ENCODE data around the gene PLA2G2F. TPM values are rescaled to one million over a fixed set of nuclear protein-coding genes. Genes with fewer than 3 reads are reported as not detected.

The PLA2G2F gene
- total RNA-seq, 1 experiment from 2014 or later = not detected

GRCh38 chr1:20190256-20191160 lies 51.4 kb downstream of the PLA2G2F start:
- Mint-ChIP-seq H3K4me3 (no peak overlapping the region), H3K27me3 (ENCODE audit: low read depth) (peaks cover 29% of the 10 kb centered on the region), H3K4me1 (peaks cover 29% of the 10 kb centered on the region), H3K27ac (no peak overlapping the region), H3K36me3 (no peaks in the 10 kb centered on the region), H3K9me3 (no peaks in the 10 kb centered on the region)
- TF ChIP-seq, protein P1, sequence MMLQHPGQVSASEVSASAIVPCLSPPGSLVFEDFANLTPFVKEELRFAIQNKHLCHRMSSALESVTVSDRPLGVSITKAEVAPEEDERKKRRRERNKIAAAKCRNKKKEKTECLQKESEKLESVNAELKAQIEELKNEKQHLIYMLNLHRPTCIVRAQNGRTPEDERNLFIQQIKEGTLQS (CRISPR knock-in tag; conservative IDR thresholded peaks at IDR 0.05) = no peak
- TF ChIP-seq, protein P2, sequence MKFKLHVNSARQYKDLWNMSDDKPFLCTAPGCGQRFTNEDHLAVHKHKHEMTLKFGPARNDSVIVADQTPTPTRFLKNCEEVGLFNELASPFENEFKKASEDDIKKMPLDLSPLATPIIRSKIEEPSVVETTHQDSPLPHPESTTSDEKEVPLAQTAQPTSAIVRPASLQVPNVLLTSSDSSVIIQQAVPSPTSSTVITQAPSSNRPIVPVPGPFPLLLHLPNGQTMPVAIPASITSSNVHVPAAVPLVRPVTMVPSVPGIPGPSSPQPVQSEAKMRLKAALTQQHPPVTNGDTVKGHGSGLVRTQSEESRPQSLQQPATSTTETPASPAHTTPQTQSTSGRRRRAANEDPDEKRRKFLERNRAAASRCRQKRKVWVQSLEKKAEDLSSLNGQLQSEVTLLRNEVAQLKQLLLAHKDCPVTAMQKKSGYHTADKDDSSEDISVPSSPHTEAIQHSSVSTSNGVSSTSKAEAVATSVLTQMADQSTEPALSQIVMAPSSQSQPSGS (CRISPR knock-in tag; IDR thresholded peaks at IDR 0.05; ENCODE audit: borderline replicate concordance, low read depth) = no peak
- TF ChIP-seq, protein P3, sequence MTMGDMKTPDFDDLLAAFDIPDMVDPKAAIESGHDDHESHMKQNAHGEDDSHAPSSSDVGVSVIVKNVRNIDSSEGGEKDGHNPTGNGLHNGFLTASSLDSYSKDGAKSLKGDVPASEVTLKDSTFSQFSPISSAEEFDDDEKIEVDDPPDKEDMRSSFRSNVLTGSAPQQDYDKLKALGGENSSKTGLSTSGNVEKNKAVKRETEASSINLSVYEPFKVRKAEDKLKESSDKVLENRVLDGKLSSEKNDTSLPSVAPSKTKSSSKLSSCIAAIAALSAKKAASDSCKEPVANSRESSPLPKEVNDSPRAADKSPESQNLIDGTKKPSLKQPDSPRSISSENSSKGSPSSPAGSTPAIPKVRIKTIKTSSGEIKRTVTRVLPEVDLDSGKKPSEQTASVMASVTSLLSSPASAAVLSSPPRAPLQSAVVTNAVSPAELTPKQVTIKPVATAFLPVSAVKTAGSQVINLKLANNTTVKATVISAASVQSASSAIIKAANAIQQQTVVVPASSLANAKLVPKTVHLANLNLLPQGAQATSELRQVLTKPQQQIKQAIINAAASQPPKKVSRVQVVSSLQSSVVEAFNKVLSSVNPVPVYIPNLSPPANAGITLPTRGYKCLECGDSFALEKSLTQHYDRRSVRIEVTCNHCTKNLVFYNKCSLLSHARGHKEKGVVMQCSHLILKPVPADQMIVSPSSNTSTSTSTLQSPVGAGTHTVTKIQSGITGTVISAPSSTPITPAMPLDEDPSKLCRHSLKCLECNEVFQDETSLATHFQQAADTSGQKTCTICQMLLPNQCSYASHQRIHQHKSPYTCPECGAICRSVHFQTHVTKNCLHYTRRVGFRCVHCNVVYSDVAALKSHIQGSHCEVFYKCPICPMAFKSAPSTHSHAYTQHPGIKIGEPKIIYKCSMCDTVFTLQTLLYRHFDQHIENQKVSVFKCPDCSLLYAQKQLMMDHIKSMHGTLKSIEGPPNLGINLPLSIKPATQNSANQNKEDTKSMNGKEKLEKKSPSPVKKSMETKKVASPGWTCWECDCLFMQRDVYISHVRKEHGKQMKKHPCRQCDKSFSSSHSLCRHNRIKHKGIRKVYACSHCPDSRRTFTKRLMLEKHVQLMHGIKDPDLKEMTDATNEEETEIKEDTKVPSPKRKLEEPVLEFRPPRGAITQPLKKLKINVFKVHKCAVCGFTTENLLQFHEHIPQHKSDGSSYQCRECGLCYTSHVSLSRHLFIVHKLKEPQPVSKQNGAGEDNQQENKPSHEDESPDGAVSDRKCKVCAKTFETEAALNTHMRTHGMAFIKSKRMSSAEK (CRISPR knock-in tag; IDR thresholded peaks at IDR 0.05; ENCODE audit: borderline replicate concordance) = no peak
- TF ChIP-seq, protein P4, sequence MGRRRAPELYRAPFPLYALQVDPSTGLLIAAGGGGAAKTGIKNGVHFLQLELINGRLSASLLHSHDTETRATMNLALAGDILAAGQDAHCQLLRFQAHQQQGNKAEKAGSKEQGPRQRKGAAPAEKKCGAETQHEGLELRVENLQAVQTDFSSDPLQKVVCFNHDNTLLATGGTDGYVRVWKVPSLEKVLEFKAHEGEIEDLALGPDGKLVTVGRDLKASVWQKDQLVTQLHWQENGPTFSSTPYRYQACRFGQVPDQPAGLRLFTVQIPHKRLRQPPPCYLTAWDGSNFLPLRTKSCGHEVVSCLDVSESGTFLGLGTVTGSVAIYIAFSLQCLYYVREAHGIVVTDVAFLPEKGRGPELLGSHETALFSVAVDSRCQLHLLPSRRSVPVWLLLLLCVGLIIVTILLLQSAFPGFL (CRISPR knock-in tag; IDR thresholded peaks at IDR 0.05; ENCODE audit: borderline replicate concordance) = no peak
- TF ChIP-seq SOX15 (CRISPR knock-in tag; IDR thresholded peaks at IDR 0.05) (no peak), KAT7 (CRISPR knock-in tag; IDR thresholded peaks at IDR 0.05; ENCODE audit: borderline replicate concordance) (no peak), HMGXB4 (CRISPR knock-in tag; IDR thresholded peaks at IDR 0.05) (no peak), TEAD1 (CRISPR knock-in tag; IDR thresholded peaks at IDR 0.05) (no peak), ZNF138 (CRISPR knock-in tag; conservative IDR thresholded peaks at IDR 0.05) (no peak), FOXJ3 (CRISPR knock-in tag; IDR thresholded peaks at IDR 0.05; ENCODE audit: borderline replicate concordance) (no peak), NFATC4 (CRISPR knock-in tag; IDR thresholded peaks at IDR 0.05) (no peak), ZNF121 (CRISPR knock-in tag; IDR thresholded peaks at IDR 0.05) (no peak), TCF7 (CRISPR knock-in tag; IDR thresholded peaks at IDR 0.05; ENCODE audit: low read depth) (no peak), NR1H2 (CRISPR knock-in tag; IDR thresholded peaks at IDR 0.05) (no peak), GTF2I (CRISPR knock-in tag; conservative IDR thresholded peaks at IDR 0.05) (no peak), ZNF263 (CRISPR knock-in tag; IDR thresholded peaks at IDR 0.05; ENCODE audit: low read depth) (no peak)
- TF ChIP-seq, protein P5, sequence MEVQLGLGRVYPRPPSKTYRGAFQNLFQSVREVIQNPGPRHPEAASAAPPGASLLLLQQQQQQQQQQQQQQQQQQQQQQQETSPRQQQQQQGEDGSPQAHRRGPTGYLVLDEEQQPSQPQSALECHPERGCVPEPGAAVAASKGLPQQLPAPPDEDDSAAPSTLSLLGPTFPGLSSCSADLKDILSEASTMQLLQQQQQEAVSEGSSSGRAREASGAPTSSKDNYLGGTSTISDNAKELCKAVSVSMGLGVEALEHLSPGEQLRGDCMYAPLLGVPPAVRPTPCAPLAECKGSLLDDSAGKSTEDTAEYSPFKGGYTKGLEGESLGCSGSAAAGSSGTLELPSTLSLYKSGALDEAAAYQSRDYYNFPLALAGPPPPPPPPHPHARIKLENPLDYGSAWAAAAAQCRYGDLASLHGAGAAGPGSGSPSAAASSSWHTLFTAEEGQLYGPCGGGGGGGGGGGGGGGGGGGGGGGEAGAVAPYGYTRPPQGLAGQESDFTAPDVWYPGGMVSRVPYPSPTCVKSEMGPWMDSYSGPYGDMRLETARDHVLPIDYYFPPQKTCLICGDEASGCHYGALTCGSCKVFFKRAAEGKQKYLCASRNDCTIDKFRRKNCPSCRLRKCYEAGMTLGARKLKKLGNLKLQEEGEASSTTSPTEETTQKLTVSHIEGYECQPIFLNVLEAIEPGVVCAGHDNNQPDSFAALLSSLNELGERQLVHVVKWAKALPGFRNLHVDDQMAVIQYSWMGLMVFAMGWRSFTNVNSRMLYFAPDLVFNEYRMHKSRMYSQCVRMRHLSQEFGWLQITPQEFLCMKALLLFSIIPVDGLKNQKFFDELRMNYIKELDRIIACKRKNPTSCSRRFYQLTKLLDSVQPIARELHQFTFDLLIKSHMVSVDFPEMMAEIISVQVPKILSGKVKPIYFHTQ (CRISPR knock-in tag; IDR thresholded peaks at IDR 0.05) = no peak
- TF ChIP-seq, protein P6, sequence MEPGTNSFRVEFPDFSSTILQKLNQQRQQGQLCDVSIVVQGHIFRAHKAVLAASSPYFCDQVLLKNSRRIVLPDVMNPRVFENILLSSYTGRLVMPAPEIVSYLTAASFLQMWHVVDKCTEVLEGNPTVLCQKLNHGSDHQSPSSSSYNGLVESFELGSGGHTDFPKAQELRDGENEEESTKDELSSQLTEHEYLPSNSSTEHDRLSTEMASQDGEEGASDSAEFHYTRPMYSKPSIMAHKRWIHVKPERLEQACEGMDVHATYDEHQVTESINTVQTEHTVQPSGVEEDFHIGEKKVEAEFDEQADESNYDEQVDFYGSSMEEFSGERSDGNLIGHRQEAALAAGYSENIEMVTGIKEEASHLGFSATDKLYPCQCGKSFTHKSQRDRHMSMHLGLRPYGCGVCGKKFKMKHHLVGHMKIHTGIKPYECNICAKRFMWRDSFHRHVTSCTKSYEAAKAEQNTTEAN (CRISPR knock-in tag; IDR thresholded peaks at IDR 0.05) = no peak
- TF ChIP-seq, protein P7, sequence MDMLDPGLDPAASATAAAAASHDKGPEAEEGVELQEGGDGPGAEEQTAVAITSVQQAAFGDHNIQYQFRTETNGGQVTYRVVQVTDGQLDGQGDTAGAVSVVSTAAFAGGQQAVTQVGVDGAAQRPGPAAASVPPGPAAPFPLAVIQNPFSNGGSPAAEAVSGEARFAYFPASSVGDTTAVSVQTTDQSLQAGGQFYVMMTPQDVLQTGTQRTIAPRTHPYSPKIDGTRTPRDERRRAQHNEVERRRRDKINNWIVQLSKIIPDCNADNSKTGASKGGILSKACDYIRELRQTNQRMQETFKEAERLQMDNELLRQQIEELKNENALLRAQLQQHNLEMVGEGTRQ (CRISPR knock-in tag; IDR thresholded peaks at IDR 0.05) = no peak
- no peak for ATAC-seq
- ChIA-PET CTCF (interaction anchor here (1.0 to 2.0 kb wide), 3 partner anchors 46 to 241 kb away, joined by 3 to 6 read pairs (median 4); no protein-coding TSS in a partner anchor), POLR2A (interaction anchor here (0.6 kb wide), 1 partner anchor 37 kb away, joined by 3 read pairs; no protein-coding TSS in a partner anchor)
- DNase-seq (ENCODE audit: low spot score) = no peak
